ENCODE results near the gene PLEKHJ1. TPM values are rescaled to one million over a fixed set of nuclear protein-coding genes. Genes with fewer than 3 reads are reported as not detected.

The PLEKHJ1 gene
- total and polyA plus RNA-seq, 2 of the 13 experiments (the other 11 are each of a cell fraction or from before 2014, with no cell fraction given), result 70.5 to 130 TPM

DNA sequence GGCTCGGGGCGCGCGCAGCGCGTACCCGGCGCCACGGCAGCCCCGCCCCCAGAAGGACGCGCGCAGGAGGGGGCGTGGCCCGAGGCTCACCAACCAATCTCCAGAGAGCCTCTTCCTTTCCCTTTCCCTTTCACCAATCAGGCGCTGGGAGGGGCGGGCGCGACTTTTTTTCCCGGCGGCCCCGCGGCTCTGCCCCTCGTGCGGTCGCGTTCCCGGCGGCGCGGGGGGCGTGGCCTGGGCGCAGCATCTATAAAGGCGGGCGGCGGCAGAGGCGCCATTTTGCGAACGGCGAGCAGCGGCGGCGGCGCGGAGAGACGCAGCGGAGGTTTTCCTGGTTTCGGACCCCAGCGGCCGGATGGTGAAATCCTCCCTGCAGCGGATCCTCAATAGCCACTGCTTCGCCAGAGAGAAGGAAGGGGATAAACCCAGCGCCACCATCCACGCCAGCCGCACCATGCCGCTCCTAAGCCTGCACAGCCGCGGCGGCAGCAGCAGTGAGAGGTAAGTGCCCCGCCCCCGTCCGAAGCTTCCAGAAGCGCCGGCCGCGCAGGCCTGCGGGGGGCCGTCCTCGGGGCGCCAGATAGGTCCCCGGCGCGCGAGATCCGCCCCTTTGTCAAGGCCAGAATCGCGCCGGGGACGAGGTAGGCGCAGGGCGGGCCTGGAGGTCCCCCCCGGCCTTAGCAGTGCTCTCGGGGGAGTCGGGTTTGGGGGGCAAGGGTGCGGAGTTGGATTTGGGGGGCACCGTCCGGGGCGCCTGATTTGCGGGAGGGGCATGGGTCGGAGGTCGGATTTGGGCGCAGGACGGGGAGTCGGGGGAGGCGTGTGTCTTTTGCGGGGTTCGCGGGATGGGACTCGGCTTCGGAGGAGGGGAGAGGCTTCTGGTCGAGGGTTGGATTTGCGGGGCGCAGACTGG is 33.4 kb upstream of the PLEKHJ1 start (continued):
- TF ChIP-seq ZFP36 (IDR thresholded peaks at IDR 0.05; ENCODE audit: borderline replicate concordance, low read depth, low read length, partially characterized antibody), result no peak
- TF ChIP-seq EZH2 (conservative IDR thresholded peaks at IDR 0.05; ENCODE audit: low read depth, low read length), result no peak
- TF ChIP-seq BHLHE40 (IDR thresholded peaks at IDR 0.05; ENCODE audit: low read length), result peak; percentile 77
- no peak for TF ChIP-seq KAT2B (IDR thresholded peaks at IDR 0.05; ENCODE audit: borderline replicate concordance, low read depth, low read length)
- no peak for TF ChIP-seq XBP1 (CRISPR knock-in tag; IDR thresholded peaks at IDR 0.05)
- 0 out of 2 replicates have a peak, but pooled peaks have one; percentile 63 for TF ChIP-seq SOX13 (IDR thresholded peaks at IDR 0.05)
- TF ChIP-seq SOX13 (CRISPR knock-in tag; conservative IDR thresholded peaks at IDR 0.05 in 1 of 2, IDR thresholded peaks at IDR 0.05 in 1 of 2), result no peak
- TF ChIP-seq PHB2 (IDR thresholded peaks at IDR 0.05; ENCODE audit: partially characterized antibody), result no peak
- peak; percentile 85 for TF ChIP-seq CCDC6 (CRISPR knock-in tag; IDR thresholded peaks at IDR 0.05)
- no peak for TF ChIP-seq ZNF530 (CRISPR knock-in tag; IDR thresholded peaks at IDR 0.05; ENCODE audit: low read depth)
- TF ChIP-seq ZNF274 (CRISPR knock-in tag; IDR thresholded peaks at IDR 0.05), result 0 out of 2 replicates have a peak, but pooled peaks have one; percentile 33
- no peak for TF ChIP-seq ZNF720 (CRISPR knock-in tag; IDR thresholded peaks at IDR 0.05)
- TF ChIP-seq ZEB1 (IDR thresholded peaks at IDR 0.05; ENCODE audit: insufficient replicate concordance, low read depth), result peak; percentile 51
- TF ChIP-seq, protein P1, sequence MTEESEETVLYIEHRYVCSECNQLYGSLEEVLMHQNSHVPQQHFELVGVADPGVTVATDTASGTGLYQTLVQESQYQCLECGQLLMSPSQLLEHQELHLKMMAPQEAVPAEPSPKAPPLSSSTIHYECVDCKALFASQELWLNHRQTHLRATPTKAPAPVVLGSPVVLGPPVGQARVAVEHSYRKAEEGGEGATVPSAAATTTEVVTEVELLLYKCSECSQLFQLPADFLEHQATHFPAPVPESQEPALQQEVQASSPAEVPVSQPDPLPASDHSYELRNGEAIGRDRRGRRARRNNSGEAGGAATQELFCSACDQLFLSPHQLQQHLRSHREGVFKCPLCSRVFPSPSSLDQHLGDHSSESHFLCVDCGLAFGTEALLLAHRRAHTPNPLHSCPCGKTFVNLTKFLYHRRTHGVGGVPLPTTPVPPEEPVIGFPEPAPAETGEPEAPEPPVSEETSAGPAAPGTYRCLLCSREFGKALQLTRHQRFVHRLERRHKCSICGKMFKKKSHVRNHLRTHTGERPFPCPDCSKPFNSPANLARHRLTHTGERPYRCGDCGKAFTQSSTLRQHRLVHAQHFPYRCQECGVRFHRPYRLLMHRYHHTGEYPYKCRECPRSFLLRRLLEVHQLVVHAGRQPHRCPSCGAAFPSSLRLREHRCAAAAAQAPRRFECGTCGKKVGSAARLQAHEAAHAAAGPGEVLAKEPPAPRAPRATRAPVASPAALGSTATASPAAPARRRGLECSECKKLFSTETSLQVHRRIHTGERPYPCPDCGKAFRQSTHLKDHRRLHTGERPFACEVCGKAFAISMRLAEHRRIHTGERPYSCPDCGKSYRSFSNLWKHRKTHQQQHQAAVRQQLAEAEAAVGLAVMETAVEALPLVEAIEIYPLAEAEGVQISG (CRISPR knock-in tag; IDR thresholded peaks at IDR 0.05), result peak; percentile 74
- TF ChIP-seq ZNF33B (CRISPR knock-in tag; IDR thresholded peaks at IDR 0.05), result peak; percentile 25; the same call in 1 of the 2 replicates
- no peak for TF ChIP-seq TRIM24 (CRISPR knock-in tag; IDR thresholded peaks at IDR 0.05)
- TF ChIP-seq, protein P2, sequence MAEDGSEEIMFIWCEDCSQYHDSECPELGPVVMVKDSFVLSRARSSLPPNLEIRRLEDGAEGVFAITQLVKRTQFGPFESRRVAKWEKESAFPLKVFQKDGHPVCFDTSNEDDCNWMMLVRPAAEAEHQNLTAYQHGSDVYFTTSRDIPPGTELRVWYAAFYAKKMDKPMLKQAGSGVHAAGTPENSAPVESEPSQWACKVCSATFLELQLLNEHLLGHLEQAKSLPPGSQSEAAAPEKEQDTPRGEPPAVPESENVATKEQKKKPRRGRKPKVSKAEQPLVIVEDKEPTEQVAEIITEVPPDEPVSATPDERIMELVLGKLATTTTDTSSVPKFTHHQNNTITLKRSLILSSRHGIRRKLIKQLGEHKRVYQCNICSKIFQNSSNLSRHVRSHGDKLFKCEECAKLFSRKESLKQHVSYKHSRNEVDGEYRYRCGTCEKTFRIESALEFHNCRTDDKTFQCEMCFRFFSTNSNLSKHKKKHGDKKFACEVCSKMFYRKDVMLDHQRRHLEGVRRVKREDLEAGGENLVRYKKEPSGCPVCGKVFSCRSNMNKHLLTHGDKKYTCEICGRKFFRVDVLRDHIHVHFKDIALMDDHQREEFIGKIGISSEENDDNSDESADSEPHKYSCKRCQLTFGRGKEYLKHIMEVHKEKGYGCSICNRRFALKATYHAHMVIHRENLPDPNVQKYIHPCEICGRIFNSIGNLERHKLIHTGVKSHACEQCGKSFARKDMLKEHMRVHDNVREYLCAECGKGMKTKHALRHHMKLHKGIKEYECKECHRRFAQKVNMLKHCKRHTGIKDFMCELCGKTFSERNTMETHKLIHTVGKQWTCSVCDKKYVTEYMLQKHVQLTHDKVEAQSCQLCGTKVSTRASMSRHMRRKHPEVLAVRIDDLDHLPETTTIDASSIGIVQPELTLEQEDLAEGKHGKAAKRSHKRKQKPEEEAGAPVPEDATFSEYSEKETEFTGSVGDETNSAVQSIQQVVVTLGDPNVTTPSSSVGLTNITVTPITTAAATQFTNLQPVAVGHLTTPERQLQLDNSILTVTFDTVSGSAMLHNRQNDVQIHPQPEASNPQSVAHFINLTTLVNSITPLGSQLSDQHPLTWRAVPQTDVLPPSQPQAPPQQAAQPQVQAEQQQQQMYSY (CRISPR knock-in tag; IDR thresholded peaks at IDR 0.05), result no peak
- TF ChIP-seq, protein P3, sequence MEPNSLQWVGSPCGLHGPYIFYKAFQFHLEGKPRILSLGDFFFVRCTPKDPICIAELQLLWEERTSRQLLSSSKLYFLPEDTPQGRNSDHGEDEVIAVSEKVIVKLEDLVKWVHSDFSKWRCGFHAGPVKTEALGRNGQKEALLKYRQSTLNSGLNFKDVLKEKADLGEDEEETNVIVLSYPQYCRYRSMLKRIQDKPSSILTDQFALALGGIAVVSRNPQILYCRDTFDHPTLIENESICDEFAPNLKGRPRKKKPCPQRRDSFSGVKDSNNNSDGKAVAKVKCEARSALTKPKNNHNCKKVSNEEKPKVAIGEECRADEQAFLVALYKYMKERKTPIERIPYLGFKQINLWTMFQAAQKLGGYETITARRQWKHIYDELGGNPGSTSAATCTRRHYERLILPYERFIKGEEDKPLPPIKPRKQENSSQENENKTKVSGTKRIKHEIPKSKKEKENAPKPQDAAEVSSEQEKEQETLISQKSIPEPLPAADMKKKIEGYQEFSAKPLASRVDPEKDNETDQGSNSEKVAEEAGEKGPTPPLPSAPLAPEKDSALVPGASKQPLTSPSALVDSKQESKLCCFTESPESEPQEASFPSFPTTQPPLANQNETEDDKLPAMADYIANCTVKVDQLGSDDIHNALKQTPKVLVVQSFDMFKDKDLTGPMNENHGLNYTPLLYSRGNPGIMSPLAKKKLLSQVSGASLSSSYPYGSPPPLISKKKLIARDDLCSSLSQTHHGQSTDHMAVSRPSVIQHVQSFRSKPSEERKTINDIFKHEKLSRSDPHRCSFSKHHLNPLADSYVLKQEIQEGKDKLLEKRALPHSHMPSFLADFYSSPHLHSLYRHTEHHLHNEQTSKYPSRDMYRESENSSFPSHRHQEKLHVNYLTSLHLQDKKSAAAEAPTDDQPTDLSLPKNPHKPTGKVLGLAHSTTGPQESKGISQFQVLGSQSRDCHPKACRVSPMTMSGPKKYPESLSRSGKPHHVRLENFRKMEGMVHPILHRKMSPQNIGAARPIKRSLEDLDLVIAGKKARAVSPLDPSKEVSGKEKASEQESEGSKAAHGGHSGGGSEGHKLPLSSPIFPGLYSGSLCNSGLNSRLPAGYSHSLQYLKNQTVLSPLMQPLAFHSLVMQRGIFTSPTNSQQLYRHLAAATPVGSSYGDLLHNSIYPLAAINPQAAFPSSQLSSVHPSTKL (CRISPR knock-in tag; IDR thresholded peaks at IDR 0.05), result peak; percentile 38; the same call in 1 of the 2 replicates
- TF ChIP-seq U2AF1 (optimal IDR thresholded peaks at IDR 0.05; ENCODE audit: low read depth, low read length), result peak; percentile 43
